Fibroblast of the aortic adventitia (primary cell): Measurements from ENCODE around the gene PIGO. TPM values are rescaled to one million over a fixed set of nuclear protein-coding genes. Genes with fewer than 3 reads are reported as not detected.

Experiments
- DNase-seq: peaks from one replicate; pipeline ENCODE4 v3.0.0-alpha.2; 2010; ENCODE audit warnings: low read depth
- H3K4me3 ChIP-seq: 2 replicates; pipeline ENCODE4 v1.5.1; 2011; ENCODE audit warnings: low read depth, mild to moderate bottlenecking, control low read depth, low read length, moderate library complexity
- CTCF ChIP-seq: IDR thresholded peaks from 2 replicates; pipeline ENCODE4 v1.5.1; 2011; ENCODE audit warnings: mild to moderate bottlenecking, low read length, control low read depth, inconsistent platforms; ENCODE audit not compliant: insufficient read depth
- total RNA-seq: library from RNA; depleted of rRNA; stranded (reverse); fragments of >200 nt; gene quantifications from 2 replicates; pipeline ENCODE4 v1.2.3, GENCODE V29; 2012; ENCODE audit warnings: low replicate concordance

The PIGO gene
- total RNA-seq, 1 donor = 12.1 TPM

DNA sequence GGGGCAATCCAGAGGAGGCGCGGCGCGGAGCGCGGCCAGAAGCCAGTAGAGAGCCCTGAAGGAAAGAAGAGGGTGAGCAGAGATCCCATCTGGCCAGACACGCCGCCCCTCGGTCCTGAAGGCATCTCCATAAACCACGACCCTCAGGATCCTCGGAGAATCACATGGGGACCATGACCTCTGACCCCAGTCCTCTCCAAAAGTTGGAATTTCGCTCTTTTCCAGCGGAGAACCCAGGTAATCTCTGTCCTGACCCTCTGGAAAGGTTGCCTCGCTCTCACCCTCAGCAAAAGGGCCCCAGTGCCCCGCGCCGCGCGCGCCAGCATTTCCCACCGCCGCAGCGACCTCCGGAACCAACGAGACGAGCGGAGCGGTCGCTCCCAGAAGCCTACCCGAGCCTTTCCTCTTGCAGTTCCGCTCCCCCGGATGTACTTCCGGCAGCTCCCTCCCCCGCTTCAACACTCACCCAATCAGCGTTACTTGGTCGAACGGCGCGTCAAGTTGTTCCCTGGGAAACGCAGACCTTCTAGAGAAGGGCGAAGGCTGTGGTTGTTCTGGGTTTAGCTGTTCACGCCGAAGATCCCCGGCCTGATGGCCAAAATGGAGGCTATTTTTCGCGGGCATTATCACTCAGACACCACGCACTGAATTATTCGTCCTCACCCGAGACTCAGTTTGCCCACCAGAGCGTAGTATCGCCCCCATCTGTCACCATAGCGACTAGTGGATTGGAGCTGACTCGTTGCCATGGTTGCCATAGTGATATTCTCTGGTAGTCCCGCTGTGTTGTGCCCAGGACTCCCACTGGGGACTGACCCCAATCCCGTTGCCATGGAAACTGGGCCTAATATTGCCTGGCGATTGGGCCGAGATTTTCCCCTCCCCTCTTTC is 6.6 kb upstream of the PIGO start, which contains the start of gene STOML2:
Gene STOML2 (minus strand): TSS at position 363 of the 891 bp plus-strand sequence. CDS start 37 bp downstream, at position 326.
- TF ChIP-seq CTCF = no peak
- DNase-seq = peak; percentile 96
- peak within 1 kb of the TSS; percentile 90 for H3K4me3 ChIP-seq

GRCh38 chr9:35102465-35102768 is 6.0 kb upstream of the PIGO start:
- no peak for DNase-seq
- TF ChIP-seq CTCF = no peak
- H3K4me3 ChIP-seq = peak overlapping the region; percentile 90

- TF ChIP-seq CTCF = no peak
- no peak overlapping the region for H3K4me3 ChIP-seq
- DNase-seq = no peak
These were observed 1.2 kb upstream of the PIGO start for GRCh38 chr9:35097573-35097972.

DNA sequence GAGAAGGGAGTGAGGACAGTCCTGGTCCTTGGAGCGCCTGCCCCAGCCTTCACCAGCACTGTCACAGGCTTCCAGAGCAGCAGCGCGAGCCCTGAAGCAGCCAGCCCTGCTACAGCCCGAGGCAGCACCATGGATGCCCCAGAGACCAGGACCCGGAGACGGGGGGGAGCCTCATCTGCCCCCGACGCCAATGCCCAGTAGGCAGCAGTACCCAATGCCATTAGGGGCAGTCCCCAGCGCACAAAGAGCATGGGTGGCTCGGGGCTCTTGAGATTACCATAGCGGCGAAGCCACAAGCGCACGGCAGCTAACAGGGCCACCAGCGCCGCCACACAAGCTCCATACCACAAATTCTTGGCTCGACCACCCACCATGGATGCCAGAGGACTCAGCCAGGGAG is 4.9 kb downstream of the PIGO start:
- DNase-seq = no peak
- H3K4me3 ChIP-seq = no peak overlapping the region
- no peak for TF ChIP-seq CTCF

- DNase-seq = no peak
- no peak for TF ChIP-seq CTCF
- H3K4me3 ChIP-seq = no peak overlapping the region
These were observed 7.0 kb downstream of the PIGO start for GRCh38 chr9:35089434-35089833.

GRCh38 chr9:35085078-35085477 is 11.3 kb downstream of the PIGO start:
- DNase-seq = no peak
- H3K4me3 ChIP-seq = no peak overlapping the region
- TF ChIP-seq CTCF = no peak
